Gastrocnemius medialis (tissue), 4 donors: ENCODE results near the gene DAGLB. TPM values are rescaled to one million over a fixed set of nuclear protein-coding genes. Genes with fewer than 3 reads are reported as not detected.
"Not testable (repeated sequence)": the region's sequence is repeated elsewhere in the genome, so short reads cannot be mapped to it uniquely, and the experiment has no call there.

Experiments used
- ATAC-seq, 2 donors: fragments of 150-250 bp; one replicate each; pipeline ENCODE4 v1.9.1; 2016
- DNase-seq, 2 donors: peaks; one replicate each; pipeline ENCODE4 v3.0.0-alpha.2; 2019
- H3K27ac ChIP-seq, 4 donors: fragments of 200-600 bp; sonication (generic); 1 replicate in 1 of 4; 2 replicates in 3 of 4; pipeline ENCODE4 v1.5.1; 2016 to 2018; ENCODE audit warnings: mild to moderate bottlenecking in 2 of 4, moderate library complexity in 1 of 4
- H3K27me3 ChIP-seq, 3 donors: fragments of 200-600 bp; sonication (generic) in 2 of 3; 1 replicate in 1 of 3; 2 replicates in 2 of 3; pipeline versions ENCODE4 v1.5.1 to v1.6.0; 2016 to 2019; ENCODE audit warnings: mild to moderate bottlenecking in 1 of 3, moderate library complexity in 1 of 3
- H3K36me3 ChIP-seq, 2 donors: fragments of 200-600 bp; sonication (generic) in 1 of 2; one replicate each; pipeline ENCODE4 v1.5.1; 2017 to 2018
- H3K4me1 ChIP-seq, 2 donors: fragments of 200-600 bp; sonication (generic) in 1 of 2; one replicate each; pipeline ENCODE4 v1.5.1; 2016 to 2017; ENCODE audit warnings: mild to moderate bottlenecking in 2 of 2
- H3K4me3 ChIP-seq, 4 donors: fragments of 200-600 bp; sonication (generic) in 3 of 4; 1 replicate in 1 of 4; 2 replicates in 3 of 4; pipeline ENCODE4 v1.5.1; 2016 to 2019; ENCODE audit warnings: mild to moderate bottlenecking in 2 of 4
- H3K9me3 ChIP-seq, 3 donors: fragments of 200-600 bp; sonication (generic) in 2 of 3; 1 replicate in 1 of 3; 2 replicates in 2 of 3; pipeline ENCODE4 v1.5.1; 2016 to 2019
- POLR2A ChIP-seq, 2 donors: fragments of 450-650 bp; IDR thresholded peaks; one replicate each; pipeline ENCODE4 v1.6.1; 2017; ENCODE audit warnings: antibody characterized with exemption in 2 of 2, mild to moderate bottlenecking in 2 of 2, moderate library complexity in 2 of 2
- in situ Hi-C, 4 donors: fragments of 200-750 bp; cut with MboI; loops; one replicate each; pipeline versions ENCODE4 v1.15.0 to v1.8.0; 2017; ENCODE audit warnings: low sequenced_read_pairs in 4 of 4
- intact Hi-C: fragments of 100-400 bp; cut with DNase I; formaldehyde crosslinking; loops from one replicate; pipeline ENCODE4 v1.15.1; 2023; ENCODE audit warnings: low total_unique reads
- total RNA-seq, 4 donors: library from RNA; depleted of rRNA; stranded (reverse); fragments of >200 nt; gene quantifications; one replicate each; pipeline versions ENCODE4 v1.1.0 to v1.2.3, GENCODE V29; 2016
- TF ChIP-seq, protein P1 (sequence below), 5 experiments: fragments of 450-650 bp in 3 of 5; fragments of 200-600 bp in 2 of 5; sonication (generic) in 2 of 5; IDR thresholded peaks in 4 of 5; conservative IDR thresholded peaks in 1 of 5; 1 replicate in 4 of 5; 2 replicates in 1 of 5; pipeline ENCODE4 v1.5.1; 2016 to 2019; ENCODE audit warnings: antibody characterized with exemption in 5 of 5, mild to moderate bottlenecking in 3 of 5, moderate library complexity in 3 of 5

Gene DAGLB
- total RNA-seq, 4 donors from 2014 or later: 11.7 to 24.0 (median 16.1) TPM

DNA sequence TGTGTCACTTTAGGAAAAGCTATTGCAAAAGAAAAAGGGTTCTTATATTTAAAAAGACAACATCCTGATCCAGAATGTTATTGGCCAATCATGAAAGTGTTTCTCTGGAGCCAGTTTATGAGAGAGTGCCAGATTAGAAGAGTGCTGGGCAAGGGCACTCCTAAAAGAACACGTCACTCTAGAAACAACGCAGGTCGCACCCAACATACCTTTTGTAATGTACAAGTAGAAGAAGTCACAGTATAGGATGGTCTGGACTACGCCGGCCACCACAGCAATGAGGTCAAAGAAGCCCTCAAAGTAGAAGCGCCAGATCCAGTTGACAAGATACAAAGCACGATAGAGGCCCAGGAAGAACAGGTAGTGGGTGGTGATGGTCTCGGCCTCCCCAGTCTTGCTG is 18.1 kb upstream of the DAGLB start:
- DNase-seq (no peak), ATAC-seq (no peak)
- Histone ChIP-seq H3K27me3 (no peaks in the 10 kb centered on the region), H3K36me3 (peaks cover 3 to 77% of the 10 kb centered on the region in 2 donors), H3K27ac (no peak overlapping the region), H3K4me3 (no peak overlapping the region), H3K4me1 (no peaks in the 10 kb centered on the region), H3K9me3 (no peaks in the 10 kb centered on the region)
- no peak for TF ChIP-seq POLR2A (IDR thresholded peaks at IDR 0.05)
- TF ChIP-seq, protein P1, sequence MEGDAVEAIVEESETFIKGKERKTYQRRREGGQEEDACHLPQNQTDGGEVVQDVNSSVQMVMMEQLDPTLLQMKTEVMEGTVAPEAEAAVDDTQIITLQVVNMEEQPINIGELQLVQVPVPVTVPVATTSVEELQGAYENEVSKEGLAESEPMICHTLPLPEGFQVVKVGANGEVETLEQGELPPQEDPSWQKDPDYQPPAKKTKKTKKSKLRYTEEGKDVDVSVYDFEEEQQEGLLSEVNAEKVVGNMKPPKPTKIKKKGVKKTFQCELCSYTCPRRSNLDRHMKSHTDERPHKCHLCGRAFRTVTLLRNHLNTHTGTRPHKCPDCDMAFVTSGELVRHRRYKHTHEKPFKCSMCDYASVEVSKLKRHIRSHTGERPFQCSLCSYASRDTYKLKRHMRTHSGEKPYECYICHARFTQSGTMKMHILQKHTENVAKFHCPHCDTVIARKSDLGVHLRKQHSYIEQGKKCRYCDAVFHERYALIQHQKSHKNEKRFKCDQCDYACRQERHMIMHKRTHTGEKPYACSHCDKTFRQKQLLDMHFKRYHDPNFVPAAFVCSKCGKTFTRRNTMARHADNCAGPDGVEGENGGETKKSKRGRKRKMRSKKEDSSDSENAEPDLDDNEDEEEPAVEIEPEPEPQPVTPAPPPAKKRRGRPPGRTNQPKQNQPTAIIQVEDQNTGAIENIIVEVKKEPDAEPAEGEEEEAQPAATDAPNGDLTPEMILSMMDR (IDR thresholded peaks at IDR 0.05 in 4 of 5, conservative IDR thresholded peaks at IDR 0.05 in 1 of 5): no peak
- intact Hi-C loops (no loop called here), in situ Hi-C loops (no loop called here)

DNA sequence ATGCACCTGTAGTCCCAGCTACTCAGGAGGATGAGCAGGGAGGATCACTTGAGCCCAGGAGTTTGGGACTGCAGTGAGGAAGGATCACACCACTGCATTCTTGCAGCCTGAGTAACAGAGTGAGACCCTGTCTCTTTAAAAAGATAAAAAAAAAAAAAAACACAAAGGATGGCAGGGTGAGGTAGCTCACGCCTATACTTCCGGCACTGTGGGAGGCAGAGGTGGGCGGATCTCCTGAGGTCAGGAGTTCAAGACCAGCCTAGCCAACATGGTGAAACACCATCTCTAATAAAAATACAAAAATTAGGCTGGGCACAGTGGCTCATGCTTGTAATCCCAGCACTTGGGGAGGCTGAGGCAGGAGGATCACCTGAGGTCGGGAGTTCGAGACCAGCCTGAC is 15.9 kb upstream of the DAGLB start:
- H3K4me3 ChIP-seq, H3K4me1 ChIP-seq, in situ Hi-C loops, DNase-seq, ATAC-seq, H3K27ac ChIP-seq, H3K27me3 ChIP-seq, intact Hi-C loops, H3K9me3 ChIP-seq: not testable (repeated sequence)
- H3K36me3 ChIP-seq: peaks cover 3 to 60% of the 10 kb centered on the region in 2 donors

DNA sequence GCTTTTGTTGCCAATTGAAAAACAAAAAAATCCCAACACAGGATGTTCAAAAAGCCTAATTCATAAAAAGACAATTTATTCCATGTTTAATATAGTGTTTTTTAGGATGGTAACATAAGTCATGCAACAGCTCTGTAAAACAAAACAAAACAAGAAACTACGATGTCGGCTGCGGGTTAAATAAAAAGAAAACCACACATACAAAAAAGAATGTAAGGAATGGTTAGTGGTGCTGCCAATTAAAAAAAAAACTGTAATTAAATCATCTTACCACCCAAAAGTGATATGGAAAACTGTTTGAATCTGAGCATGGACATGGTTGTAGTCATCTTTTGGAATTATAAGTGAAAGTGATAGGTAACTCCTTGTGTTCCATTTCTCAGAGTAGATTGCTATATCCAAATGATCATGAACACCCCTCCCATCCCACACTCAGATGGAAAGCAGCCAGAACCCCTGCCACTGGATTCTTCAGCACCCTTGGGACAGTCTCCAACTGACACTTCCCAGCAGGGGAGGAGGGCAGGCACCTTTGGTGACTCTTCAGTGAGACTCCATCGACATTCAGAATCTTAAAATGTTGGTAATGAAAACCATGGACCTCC is 14.3 kb upstream of the DAGLB start:
- Histone ChIP-seq H3K4me1 (no peaks in the 10 kb centered on the region), H3K36me3 (peaks cover 3 to 44% of the 10 kb centered on the region in 2 donors), H3K27ac (no peak overlapping the region), H3K27me3 (no peaks in the 10 kb centered on the region), H3K4me3 (no peak overlapping the region), H3K9me3 (no peaks in the 10 kb centered on the region)
- DNase-seq (no peak), ATAC-seq (no peak)
- intact Hi-C loops (no loop called here), in situ Hi-C loops (no loop called here)
- TF ChIP-seq, protein P1 (IDR thresholded peaks at IDR 0.05 in 4 of 5, conservative IDR thresholded peaks at IDR 0.05 in 1 of 5): no peak
- TF ChIP-seq POLR2A (IDR thresholded peaks at IDR 0.05): no peak

DNA sequence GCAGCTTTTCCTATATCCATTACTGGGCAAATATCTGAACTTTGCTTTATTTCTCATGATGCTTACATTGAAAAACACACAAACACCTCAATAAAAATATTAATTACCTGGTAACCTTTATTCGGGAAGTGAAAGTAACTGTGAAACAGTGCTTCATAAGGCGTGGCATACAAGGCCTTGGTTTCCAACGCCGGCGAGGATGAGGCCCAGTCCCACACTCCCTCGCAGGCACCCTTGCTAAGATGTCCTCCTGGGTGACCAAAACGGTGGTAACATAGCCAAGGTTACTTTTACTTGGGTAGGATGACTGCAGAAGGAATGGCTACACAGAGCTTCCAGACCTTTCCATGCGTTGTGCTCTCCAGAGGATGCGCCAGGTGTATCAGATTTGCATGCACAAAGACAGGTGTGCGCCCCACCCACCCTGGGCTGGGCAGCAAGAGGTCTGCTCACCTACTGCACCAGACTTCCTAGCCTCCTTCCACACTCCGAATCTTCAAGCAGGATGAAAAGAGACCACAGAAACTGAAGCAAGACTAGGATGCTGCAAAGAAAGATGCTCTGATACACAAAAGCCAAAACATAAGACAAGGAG is 13.3 kb upstream of the DAGLB start:
- Histone ChIP-seq H3K4me3 (no peak overlapping the region), H3K9me3 (no peaks in the 10 kb centered on the region), H3K36me3 (peaks cover 3 to 34% of the 10 kb centered on the region in 2 donors), H3K27ac (no peak overlapping the region), H3K27me3 (no peaks in the 10 kb centered on the region), H3K4me1 (no peaks in the 10 kb centered on the region)
- intact Hi-C loops (no loop called here), in situ Hi-C loops (no loop called here)
- ATAC-seq (no peak), DNase-seq (no peak)
- TF ChIP-seq POLR2A (IDR thresholded peaks at IDR 0.05): no peak
- TF ChIP-seq, protein P1 (IDR thresholded peaks at IDR 0.05 in 4 of 5, conservative IDR thresholded peaks at IDR 0.05 in 1 of 5): no peak

DNA sequence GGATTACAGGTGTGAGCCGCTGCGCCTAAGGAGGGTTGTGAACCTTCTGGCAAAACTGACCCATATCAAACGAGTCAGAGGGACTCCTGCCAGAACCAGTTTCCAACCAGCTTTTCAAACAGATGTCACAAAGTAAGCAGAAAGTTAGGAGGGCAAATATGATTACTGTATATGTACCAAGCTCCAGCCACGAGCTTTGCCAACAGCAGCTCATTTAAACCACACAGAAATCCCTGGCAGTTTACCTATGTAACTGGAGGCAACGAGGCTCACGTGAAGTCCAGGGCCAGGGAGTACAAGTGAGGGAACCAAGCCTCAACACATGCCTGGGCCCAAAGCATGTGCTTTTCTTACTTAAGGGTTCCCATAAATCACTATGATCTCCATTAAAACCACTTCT is 12.5 kb upstream of the DAGLB start:
- intact Hi-C loops: no loop called here
- in situ Hi-C loops: no loop called here
- Histone ChIP-seq H3K9me3 (no peaks in the 10 kb centered on the region), H3K4me1 (no peaks in the 10 kb centered on the region), H3K27ac (no peak overlapping the region), H3K4me3 (no peak overlapping the region), H3K27me3 (no peaks in the 10 kb centered on the region), H3K36me3 (peaks cover 3 to 27% of the 10 kb centered on the region in 2 donors)
- TF ChIP-seq POLR2A (IDR thresholded peaks at IDR 0.05): no peak
- TF ChIP-seq, protein P1 (IDR thresholded peaks at IDR 0.05 in 4 of 5, conservative IDR thresholded peaks at IDR 0.05 in 1 of 5): no peak
- ATAC-seq: no peak
- no peak for DNase-seq

DNA sequence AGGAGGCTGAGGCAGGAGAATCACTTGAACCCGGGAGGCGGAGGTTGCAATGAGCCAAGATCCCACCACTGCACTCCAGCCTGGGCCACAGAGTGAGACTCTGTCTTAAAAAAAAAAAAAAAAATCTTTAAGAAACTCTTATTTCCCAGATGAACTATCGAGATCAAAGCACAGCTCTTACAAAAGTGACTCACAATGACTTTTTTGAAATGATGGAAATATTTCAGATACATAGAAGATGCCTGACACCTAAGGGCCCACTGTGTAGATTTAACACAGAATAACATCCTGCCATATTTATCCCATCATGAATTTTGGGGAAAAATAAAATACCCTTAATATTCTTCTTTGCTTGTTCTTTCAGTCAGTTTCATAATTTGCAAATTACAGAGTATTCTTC is 10.9 kb upstream of the DAGLB start:
- peaks cover 3 to 23% of the 10 kb centered on the region in 2 donors for H3K36me3 ChIP-seq
- H3K4me3 ChIP-seq, H3K27ac ChIP-seq, ATAC-seq, H3K9me3 ChIP-seq, DNase-seq, H3K27me3 ChIP-seq, H3K4me1 ChIP-seq, intact Hi-C loops, in situ Hi-C loops: not testable (repeated sequence)
